Chondrocyte (in vitro differentiated cells): ENCODE data around the gene P3R3URF. TPM values are rescaled to one million over a fixed set of nuclear protein-coding genes. Genes with fewer than 3 reads are reported as not detected.

Source experiments
- DNase-seq: peaks from one replicate; pipeline ENCODE4 v3.0.0; 2021; ENCODE audit warnings: mixed read lengths, low spot score
- H3K27ac Mint-ChIP-seq: one replicate; pipeline ENCODE4 v1.8.0; 2021; ENCODE audit warnings: mild to moderate bottlenecking, moderate library complexity, mixed read lengths; ENCODE audit not compliant: unreplicated experiment
- H3K27me3 Mint-ChIP-seq: 2 replicates; pipeline ENCODE4 v1.8.0; 2021; ENCODE audit warnings: low read depth, mixed read lengths
- H3K36me3 Mint-ChIP-seq: 2 replicates; pipeline ENCODE4 v1.8.0; 2021; ENCODE audit warnings: low read depth, mixed read lengths
- H3K4me1 Mint-ChIP-seq: 2 replicates; pipeline ENCODE4 v1.8.0; 2021; ENCODE audit warnings: low read depth, mild to moderate bottlenecking, mixed read lengths
- H3K4me3 Mint-ChIP-seq: one replicate; pipeline ENCODE4 v1.8.0; 2021; ENCODE audit warnings: mild to moderate bottlenecking, moderate library complexity, mixed read lengths; ENCODE audit not compliant: unreplicated experiment
- H3K9me3 Mint-ChIP-seq: 2 replicates; pipeline ENCODE4 v1.8.0; 2021; ENCODE audit warnings: low read depth, mixed read lengths
- CTCF ChIP-seq: fragments of 200-600 bp; sonication (generic); IDR thresholded peaks from 2 replicates; pipeline ENCODE4 v1.5.0; 2021; ENCODE audit warnings: antibody characterized with exemption, mild to moderate bottlenecking, moderate library complexity
- total RNA-seq: library from RNA; stranded (reverse); gene quantifications from 3 replicates; pipeline ENCODE4 v1.2.1, GENCODE V29; 2021

P3R3URF gene
- total RNA-seq, 1 donor from 2014 or later: not detected

- no peaks in the 10 kb centered on the region for H3K9me3 Mint-ChIP-seq
- peaks cover 4% of the 10 kb centered on the region for H3K36me3 Mint-ChIP-seq
- no peak overlapping the region for H3K27ac Mint-ChIP-seq
- DNase-seq: no peak
- peaks cover 6% of the 10 kb centered on the region for H3K4me1 Mint-ChIP-seq
- TF ChIP-seq CTCF: no peak
- H3K4me3 Mint-ChIP-seq: no peak overlapping the region
- H3K27me3 Mint-ChIP-seq: no peaks in the 10 kb centered on the region
Observed at GRCh38 chr1:46219551-46220520, 43.5 kb upstream of the P3R3URF start.

DNA sequence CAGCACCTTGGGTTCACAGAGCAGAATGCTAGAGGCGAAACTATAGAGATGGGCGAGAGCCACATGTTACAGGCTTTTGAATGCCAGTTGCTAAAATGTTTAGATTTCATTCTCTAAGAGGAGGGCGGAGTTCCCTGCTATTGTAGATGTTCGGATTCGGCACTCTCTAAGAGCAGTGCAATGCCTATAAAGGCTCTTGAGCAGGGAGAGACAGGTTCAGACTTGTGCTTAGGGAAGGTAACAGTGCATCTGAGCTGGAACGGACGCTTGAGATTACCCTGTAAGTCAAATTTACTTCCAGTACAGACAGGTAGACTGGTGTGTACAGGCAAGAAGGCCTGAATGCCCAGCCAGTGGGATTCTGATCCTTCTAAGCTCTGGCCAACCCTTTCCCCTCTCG, 42.2 kb upstream of the P3R3URF start:
- Mint-ChIP-seq H3K4me3 (no peak overlapping the region), H3K27ac (no peak overlapping the region), H3K36me3 (peaks cover 4% of the 10 kb centered on the region), H3K27me3 (no peaks in the 10 kb centered on the region), H3K9me3 (no peaks in the 10 kb centered on the region), H3K4me1 (peaks cover 3% of the 10 kb centered on the region)
- DNase-seq: no peak
- TF ChIP-seq CTCF: no peak

DNA sequence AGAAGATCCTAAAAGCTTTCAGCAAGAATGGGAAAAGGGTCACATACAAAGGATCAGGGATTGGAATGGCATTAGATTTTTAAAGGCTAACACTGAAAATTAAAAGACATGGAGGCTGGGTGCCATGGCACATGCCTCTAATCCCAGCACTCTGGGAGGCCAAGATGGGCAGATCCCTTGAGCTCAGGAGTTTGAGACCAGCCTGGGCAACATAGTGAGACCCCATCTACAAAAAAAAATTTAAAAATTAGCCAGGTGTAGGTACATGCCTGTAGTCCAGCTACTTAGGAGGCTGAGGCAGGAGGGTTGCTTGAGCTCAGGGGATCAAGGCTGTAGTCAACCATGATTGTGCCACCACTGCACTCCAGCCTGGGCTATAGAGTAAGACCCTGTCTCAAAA, 39.2 kb upstream of the P3R3URF start:
- H3K27me3 Mint-ChIP-seq: no peaks in the 10 kb centered on the region
- no peaks in the 10 kb centered on the region for H3K4me1 Mint-ChIP-seq
- no peak overlapping the region for H3K27ac Mint-ChIP-seq
- peaks cover 2% of the 10 kb centered on the region for H3K36me3 Mint-ChIP-seq
- no peak for DNase-seq
- no peak for TF ChIP-seq CTCF
- H3K4me3 Mint-ChIP-seq: no peak overlapping the region
- no peaks in the 10 kb centered on the region for H3K9me3 Mint-ChIP-seq

- peaks cover 2% of the 10 kb centered on the region for H3K36me3 Mint-ChIP-seq
- H3K4me1 Mint-ChIP-seq: peaks cover 8% of the 10 kb centered on the region
- no peak overlapping the region for H3K27ac Mint-ChIP-seq
- no peak for TF ChIP-seq CTCF
- no peak for DNase-seq
- no peaks in the 10 kb centered on the region for H3K9me3 Mint-ChIP-seq
- H3K4me3 Mint-ChIP-seq: no peak overlapping the region
- no peaks in the 10 kb centered on the region for H3K27me3 Mint-ChIP-seq
Observed at GRCh38 chr1:46211051-46211450, 34.8 kb upstream of the P3R3URF start.

DNA sequence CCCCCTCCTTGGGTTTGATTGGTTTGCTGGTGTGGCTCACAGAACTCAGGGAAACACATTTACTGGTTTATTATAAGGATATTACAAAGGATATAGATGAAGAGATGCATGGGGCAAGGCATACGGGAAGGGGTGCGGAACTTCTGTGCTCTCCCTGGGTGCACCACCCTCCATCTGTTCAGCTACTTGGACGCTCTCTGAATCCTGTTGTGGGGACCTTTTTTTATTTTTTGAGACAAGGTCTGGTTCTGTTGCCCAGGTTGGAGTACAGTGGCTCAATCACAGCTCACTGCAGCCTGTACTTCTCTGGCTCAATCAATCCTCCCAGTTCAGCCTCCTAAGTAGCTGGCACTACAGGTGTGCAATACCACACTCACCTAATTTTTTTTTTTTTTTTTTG, 34.3 kb upstream of the P3R3URF start:
- no peak for DNase-seq
- H3K4me1 Mint-ChIP-seq: peaks cover 11% of the 10 kb centered on the region
- H3K36me3 Mint-ChIP-seq: peaks cover 2% of the 10 kb centered on the region
- no peaks in the 10 kb centered on the region for H3K9me3 Mint-ChIP-seq
- no peak for TF ChIP-seq CTCF
- no peak overlapping the region for H3K27ac Mint-ChIP-seq
- H3K4me3 Mint-ChIP-seq: no peak overlapping the region
- H3K27me3 Mint-ChIP-seq: no peaks in the 10 kb centered on the region
